ENCODE results near the gene PEX26.
"Not testable (repeated sequence)": the region's sequence is repeated elsewhere in the genome, so short reads cannot be mapped to it uniquely, and the experiment has no call there.

PEX26 gene

GRCh38 chr22:18071968-18072310 is 5.9 kb upstream of the PEX26 start:
- DNase-seq, result no peak

GRCh38 chr22:18073467-18073866 is 4.3 kb upstream of the PEX26 start:
- no peak for DNase-seq

DNA sequence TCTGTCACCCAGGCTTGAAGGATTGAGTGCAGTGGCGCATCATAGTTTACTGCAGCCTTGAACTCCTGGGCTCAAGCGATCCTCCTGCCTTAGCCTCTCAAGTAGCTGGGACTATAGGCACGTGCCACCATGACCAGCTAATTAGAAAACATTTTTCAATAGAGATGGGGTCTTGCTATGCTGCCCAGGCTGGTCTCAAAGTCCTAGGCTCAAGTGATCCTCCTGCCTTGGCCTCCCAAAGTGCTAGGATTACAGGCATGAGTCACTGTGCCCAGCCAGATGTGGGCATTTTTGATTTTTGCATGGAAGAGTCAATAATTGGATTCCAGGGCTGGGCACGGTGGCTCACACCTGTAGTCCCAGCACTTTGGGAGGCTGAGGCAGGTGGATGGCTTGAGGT is 3.9 kb upstream of the PEX26 start:
- DNase-seq, result not testable (repeated sequence)

DNA sequence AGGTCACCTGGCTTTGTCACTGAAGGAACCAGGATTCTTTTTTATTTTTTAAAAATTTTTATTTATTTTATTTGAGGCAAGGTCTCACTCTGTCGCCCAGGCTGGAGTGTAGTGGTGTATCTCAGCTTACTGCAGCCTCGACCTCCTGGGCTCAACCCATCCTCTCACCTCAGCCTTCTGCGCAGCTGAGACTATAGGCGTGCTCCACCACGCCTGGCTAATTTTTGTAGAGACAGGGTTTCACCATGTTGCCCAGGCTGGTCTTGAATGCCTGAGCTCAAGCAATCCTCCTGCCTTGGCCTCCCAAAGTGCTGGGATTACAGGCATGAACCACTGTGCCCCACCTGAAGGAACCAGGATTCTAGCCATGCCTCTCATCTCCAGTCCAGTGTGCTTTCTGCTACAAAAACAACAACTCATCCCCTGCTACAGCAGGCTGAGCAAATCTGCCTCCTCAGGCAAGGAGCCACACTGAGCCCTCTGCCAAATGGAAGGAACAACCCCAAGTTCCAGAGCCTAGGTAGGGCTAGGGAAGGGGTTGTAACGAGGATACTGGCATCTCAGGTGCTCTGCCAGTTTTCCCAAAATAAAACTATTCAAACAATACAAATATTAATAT is 2.6 kb upstream of the PEX26 start:
- no peak for DNase-seq

DNA sequence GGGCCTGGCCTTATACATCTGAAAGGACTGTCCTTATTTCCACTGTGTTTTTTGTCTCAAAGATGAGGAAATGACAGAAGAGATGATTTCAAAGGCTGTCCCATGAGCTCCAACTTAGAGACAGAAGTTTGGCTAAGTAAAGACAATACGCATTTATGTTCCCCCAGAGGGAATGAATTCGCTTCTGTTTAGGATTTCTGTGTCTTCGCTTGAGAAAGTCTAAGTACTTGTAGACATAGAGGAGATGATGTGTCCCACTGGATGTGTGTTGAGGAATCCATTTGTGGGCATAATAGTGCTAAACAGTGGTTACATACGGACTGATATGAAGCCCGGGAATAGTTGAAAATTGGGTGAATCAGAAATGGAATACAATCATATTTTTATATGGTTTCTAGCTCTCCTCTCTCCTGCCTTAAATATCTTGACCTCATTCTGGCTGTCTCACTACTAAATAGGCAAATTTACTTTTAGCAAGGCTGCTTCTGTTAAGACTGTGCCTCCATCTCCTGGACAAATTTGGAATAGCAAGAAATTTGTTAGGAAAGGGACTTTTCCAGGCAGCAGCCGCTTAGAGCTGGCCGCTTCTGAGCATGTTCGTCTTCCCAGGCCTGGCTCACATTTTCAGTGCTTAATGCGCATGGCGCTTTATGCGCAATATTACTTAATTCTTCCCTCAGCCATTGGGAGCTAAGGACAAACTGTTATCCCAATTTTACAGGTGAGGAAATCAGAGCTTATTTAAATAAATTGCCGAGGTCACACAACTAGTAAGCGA is 1.9 kb upstream of the PEX26 start:
- DNase-seq, result peak; percentile 78

DNA sequence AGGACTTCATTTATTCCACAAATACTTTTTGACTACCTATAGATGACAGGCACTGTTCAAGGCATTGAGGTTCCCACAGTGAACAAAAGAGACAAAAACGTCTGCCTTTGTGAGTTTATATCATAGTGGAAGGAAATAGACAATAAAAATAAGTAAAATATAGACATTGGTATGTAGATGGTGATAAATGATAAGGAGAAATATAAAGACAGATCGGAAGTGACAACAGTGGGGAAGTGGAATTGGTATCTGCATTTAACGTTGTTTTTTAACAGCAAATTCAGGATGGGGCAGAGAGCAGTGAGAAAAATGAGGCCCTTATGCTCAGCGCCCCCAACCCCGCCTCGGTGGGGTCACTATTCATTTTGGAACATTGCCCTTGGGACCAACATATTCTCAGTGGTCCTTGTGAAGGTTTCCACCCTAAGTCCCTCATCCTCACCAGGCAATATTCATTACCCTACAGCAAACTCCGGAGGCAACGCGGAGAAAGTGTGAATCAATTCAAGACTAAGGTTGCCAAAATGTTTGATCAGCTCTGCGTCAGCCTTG is 627 bp upstream of the PEX26 start:
- no peak for DNase-seq

- DNase-seq, result no peak
Observed at GRCh38 chr22:18078329-18079041, 695 bp downstream of the PEX26 start.

DNA sequence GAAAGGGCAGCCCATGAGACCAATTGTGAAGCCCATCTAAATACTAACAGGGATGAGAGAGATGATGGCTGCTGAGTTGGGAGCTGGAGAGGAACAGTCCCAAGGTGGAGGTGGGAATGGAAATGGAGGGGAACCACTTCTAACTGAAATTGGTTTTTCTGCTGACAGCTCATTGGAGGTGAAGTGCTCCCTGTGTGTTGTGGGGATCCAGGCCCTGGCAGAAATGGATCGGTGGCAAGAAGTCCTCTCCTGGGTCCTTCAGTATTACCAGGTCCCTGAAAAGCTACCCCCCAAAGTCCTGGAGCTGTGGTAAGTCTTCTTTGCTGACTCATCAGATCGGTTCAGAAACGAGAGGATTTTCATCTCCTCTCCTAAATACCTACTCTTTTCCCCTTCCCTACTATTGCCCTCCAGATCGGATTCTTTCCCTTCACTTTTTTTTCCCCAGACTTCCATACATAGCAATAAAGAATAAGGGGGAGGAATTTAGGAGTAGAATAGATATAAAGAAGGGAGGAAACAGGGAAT is 2.0 kb downstream of the PEX26 start:
- DNase-seq, result no peak

DNA sequence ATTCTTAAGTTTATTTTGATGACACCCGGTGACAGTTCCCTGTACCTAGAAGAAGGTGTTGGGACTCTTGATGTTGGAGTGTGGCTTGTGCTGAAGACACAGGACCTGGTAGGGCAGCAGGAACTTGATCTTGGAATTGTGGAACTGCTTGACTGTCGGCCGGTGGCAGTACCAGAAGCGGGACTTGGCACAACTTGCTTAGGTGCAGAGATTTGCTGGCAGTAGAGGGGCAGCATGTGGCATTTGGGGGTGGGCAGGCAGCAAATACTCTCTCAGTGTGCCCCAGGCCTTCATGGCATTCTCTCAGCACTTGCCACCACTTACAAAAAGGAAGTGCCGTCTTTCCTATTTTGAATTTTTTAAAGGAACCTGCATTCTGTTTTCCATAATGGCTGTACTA is 3.6 kb downstream of the PEX26 start:
- DNase-seq, result no peak

DNA sequence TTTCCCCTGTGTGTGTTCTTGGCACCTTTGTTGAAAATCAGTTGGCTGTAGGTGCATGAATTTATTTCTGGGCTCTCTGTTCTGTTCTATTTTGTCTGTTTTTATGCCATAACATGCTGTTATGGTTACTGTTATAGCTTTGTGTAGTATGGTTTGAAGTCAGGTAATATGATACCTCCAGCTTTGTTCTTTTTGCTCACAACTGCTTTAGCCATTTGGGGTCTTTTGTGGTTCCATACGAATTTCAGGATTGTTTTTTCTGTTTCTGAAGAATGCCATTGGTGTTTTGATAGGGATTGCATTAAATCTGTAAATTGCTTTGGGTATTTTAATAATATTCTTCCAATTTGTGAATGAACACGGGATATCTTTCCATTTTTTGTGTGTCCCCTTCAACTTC is 4.7 kb downstream of the PEX26 start:
- DNase-seq, result no peak

DNA sequence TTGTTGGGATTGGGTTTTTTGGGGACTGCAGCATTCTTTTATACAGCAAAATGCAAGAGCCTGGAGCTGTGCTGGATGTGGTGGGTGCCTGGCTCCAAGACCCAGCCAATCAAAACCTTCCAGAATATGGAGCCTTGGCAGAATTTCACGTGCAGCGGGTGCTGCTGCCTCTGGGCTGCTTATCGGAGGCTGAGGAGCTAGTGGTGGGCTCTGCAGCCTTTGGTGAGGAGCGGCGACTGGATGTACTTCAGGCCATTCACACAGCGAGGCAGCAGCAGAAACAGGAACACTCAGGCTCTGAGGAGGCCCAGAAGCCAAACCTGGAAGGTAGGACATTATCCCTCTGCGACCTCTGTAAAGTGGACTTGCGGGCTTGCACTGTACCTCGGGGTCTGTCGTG is 5.6 kb downstream of the PEX26 start:
- DNase-seq, result no peak

- DNase-seq, result no peak
Observed at GRCh38 chr22:18085188-18085587, 7.4 kb downstream of the PEX26 start.

GRCh38 chr22:18087350-18087855 is 9.6 kb downstream of the PEX26 start:
- DNase-seq, result no peak

DNA sequence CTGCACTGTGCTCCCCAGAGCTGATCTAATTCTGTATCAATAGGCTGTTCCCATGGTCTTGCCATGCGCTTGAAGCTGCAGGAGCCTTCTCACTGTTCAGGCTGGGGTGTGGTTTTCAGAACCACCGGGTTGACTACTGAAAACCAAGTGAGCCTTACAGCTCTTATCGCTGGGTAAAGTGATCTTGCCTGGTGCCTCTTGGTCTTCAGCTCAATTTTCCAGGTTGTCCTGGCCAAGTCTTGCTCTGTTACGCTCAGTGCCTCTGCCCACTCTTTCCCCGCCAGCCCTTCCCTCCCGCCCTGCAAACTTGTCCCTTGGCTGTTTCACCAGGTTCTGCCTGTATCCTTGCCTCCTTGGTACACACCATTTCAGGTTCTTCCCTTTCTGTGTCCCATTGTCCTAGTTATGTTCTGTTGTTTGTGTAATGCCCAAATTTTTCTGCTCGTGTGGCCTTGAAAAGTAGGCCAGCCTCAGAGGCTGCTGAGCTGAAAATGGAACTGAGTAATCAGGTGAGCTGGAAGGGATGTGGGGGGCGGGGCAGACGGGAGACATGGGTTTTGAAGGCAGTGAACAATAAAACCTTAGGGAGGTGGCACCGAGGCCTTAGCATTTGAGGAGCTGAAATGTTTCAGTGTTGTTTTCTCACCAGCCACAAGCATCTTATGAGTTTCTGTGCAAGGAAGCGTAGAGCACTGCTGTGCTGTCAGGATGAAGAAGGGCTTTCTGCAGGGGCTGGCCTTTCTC is 11.2 kb downstream of the PEX26 start:
- no peak for DNase-seq

DNA sequence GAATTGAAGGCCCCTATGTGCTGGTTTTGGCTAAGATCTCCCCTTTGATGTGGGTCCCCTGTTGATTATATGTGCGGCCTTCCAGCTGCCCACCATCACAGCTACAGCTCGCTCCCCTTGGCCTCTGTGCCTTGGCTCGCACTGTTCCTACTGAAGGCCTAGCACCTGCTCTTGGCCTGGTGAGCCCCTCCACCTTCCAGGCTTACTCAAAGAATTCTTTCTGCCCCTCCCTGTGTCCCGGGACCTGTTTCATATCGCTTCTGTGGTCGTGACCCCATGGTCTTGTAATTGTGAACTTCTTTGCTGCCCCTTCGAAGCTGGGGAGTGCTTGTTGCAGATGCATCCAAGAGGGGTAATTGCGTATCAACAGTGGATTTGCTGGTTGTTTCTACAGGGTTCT is 12.5 kb downstream of the PEX26 start:
- DNase-seq, result no peak

DNA sequence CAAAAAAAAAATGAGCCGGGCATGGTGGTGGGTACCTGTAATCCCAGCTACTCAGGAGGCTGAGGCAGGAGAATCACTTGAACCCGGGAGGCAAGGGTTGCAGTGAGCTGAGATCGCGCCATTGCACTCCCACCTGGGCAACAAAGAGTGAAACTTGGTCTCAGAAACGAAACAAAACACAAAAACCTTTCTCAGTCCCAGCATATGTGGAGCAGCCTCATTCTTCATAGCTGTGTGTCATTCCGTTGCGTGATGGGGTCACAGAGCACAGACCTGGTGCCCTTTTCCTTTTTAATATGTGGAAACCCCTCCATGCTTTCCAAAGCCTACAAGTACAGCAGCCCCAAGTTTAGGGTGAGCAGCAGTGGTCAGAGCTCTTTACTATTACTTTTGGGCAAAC is 13.7 kb downstream of the PEX26 start:
- DNase-seq, result no peak

- DNase-seq, result no peak
Observed at GRCh38 chr22:18091916-18092526, 14.2 kb downstream of the PEX26 start.

- no peak for DNase-seq
Observed at GRCh38 chr22:18093661-18094060, 15.9 kb downstream of the PEX26 start.

DNA sequence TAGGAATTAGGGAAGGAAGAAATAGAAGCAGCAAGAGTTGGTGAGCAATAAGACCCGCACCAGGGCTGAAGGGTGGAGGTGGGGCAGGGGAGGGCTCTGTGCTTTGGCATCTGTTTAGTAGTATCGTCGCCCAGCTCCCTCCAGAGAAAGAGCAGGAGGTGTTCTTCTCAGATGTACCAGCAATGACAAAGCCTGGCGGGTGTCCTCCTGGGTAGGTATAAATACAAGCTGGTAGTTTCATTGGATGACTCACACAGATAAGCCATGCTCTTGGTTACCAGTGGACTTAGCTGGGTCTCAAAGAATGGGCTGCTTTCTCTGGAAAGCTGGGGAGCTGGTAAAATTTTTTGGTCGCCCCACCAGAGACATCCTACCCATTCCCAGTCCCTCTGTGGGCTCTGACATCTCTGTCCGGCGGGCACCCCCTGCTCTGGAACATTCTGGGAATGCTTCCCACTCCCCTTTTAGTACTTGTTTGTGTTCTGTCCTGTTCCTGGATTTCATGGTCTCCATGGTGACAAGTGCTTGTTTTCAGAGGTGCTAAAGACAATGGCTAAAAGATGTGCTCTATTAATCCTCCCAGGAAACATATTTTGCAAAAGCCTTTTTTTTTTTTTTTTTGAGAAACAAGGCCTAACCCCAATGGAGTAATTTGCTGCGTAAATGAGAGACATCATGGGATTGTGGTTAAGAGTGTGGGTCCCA is 17.5 kb downstream of the PEX26 start:
- no peak for DNase-seq

DNA sequence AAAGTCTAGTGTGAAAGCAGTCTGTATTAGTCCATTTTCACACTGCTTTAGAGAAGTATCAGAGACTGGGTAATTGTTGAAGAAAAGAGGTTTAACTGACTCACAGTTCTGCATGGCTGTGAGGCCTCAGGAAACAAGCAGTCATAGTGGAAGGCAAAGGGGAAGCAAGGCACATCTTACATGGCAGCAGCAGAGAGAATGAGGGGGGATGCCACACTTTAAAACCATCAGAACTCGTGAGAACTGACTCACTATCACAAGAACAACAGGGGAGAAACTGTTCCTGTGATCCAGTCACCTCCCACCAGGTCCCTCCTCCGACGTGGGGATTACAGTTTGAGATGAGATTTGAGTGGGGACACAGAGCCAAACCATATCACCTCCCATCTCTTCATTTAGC is 19.0 kb downstream of the PEX26 start:
- DNase-seq, result no peak

GRCh38 chr22:18100781-18101180 is 23.0 kb downstream of the PEX26 start:
- no peak for DNase-seq

DNA sequence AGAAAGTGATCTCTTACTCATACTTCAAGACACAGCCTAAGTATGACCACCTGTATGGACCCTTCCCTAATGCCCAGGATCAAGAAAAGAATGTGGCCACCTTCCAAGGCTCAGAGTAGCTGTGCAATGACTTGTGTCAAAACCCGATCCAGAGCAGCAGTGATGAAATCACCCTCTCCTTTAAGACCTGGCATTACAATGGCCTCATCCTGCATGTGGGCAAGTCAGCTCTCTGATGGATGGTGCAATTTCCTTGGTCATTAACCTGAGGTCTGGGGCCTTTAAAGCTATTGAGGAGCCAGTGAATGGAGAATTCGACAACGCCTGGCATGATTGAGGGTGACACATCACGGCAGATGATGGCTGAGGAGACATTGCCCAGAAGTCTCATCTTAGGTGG is 23.7 kb downstream of the PEX26 start:
- no peak for DNase-seq
